Measurements from ENCODE around the gene GNB2. TPM values are rescaled to one million over a fixed set of nuclear protein-coding genes. Genes with fewer than 3 reads are reported as not detected.

The GNB2 gene
- total RNA-seq, 1 experiment from 2014 or later = 174 TPM

DNA sequence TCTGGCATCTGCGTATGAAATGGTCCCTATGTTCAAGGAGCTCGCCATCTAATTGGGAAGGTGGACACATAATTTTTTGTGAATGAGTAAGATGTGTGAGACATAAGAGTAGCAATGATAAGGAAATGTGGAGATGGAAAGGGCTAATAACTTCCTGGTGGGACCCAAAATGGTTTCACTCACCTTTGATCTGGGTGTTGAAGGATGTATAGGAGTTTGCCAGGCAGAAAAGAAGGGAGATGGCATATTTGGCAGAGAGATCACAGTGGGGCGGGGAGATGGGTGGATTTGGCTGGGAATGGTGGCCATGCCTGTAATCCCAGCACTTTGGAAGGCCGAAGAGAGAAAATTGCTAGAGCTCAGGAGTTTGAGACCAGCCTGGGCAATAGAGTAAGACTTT lies 36.9 kb downstream of the GNB2 start:
- Histone ChIP-seq H3K27me3 (ENCODE audit: insufficient read depth, low read length) (no peaks in the 10 kb centered on the region), H3K23ac (ENCODE audit: insufficient read length, low read depth, low read length) (no peak overlapping the region), H2BK5ac (ENCODE audit: insufficient read length, low read length) (no peak overlapping the region), H4K91ac (ENCODE audit: insufficient read length, low read depth, low read length) (no peak overlapping the region), H3T11ph (ENCODE audit: low read length) (no peak overlapping the region), H3K18ac (ENCODE audit: insufficient read length, low read depth, low read length) (no peak overlapping the region), H4K8ac (replicated peaks; ENCODE audit: insufficient read length, low read depth, low read length) (no peak overlapping the region), H2BK120ac (ENCODE audit: low read depth, low read length, poor library complexity, severe bottlenecking) (no peak overlapping the region), H2AK5ac (ENCODE audit: insufficient read length, low read length) (no peak overlapping the region), H3K4me1 (ENCODE audit: insufficient read depth, low read length) (no peaks in the 10 kb centered on the region), H4K20me1 (ENCODE audit: control insufficient read depth, insufficient read depth, insufficient read length) (no peaks in the 10 kb centered on the region), H3K9me3 (ENCODE audit: control insufficient read depth, low read depth, low read length) (no peaks in the 10 kb centered on the region), H3K79me1 (ENCODE audit: insufficient read depth, low read depth, low read length, poor library complexity, severe bottlenecking) (peaks cover 5% of the 10 kb centered on the region), H3K4me2 (ENCODE audit: insufficient read depth, insufficient read length, low read length) (no peak overlapping the region), H3K23me2 (ENCODE audit: insufficient read length, low read depth, low read length, poor library complexity, severe bottlenecking) (peaks cover 13% of the 10 kb centered on the region), H3K79me2 (ENCODE audit: insufficient read depth, low read length) (peaks cover 8% of the 10 kb centered on the region; the same call in 1 of the 2 replicates), H3K14ac (ENCODE audit: insufficient read depth, low read length) (no peak overlapping the region), H2AFZ (ENCODE audit: low read length) (no peak overlapping the region), H3K4ac (ENCODE audit: low read depth, low read length) (no peak overlapping the region), H3K56ac (ENCODE audit: insufficient read length, low read depth, low read length) (no peak overlapping the region), H2BK12ac (ENCODE audit: insufficient read length, low read depth, low read length) (no peak overlapping the region), H3K27ac (ENCODE audit: insufficient read length, low read depth, low read length) (no peak overlapping the region), H3K9ac (ENCODE audit: extremely low read depth, insufficient read length, low read length) (no peak overlapping the region), H2BK15ac (ENCODE audit: low read depth, low read length) (no peak overlapping the region), H4K5ac (ENCODE audit: insufficient read length, low read depth, low read length) (no peak overlapping the region), H2BK20ac (ENCODE audit: low read depth, low read length, poor library complexity, severe bottlenecking) (no peak overlapping the region)
- Mint-ChIP-seq H3K4me3 (no peak overlapping the region), H3K4me1 (peaks cover 9 to 10% of the 10 kb centered on the region in 2 experiments), H3K27me3 (ENCODE audit: low read depth) (peaks cover 1% of the 10 kb centered on the region), H3K27ac (no peak overlapping the region), H3K9me3 (peaks cover 0 to 2% of the 10 kb centered on the region in 2 experiments; a peak in 1 of 5 replicates), H3K36me3 (ENCODE audit: insufficient read depth in 1 of 3, low read depth in 3 of 3) (peaks cover 4 to 20% (median 17%) of the 10 kb centered on the region in 3 experiments; a peak in 6 of 7 replicates)
- DNase-seq = no peak
- TF ChIP-seq, protein P1, sequence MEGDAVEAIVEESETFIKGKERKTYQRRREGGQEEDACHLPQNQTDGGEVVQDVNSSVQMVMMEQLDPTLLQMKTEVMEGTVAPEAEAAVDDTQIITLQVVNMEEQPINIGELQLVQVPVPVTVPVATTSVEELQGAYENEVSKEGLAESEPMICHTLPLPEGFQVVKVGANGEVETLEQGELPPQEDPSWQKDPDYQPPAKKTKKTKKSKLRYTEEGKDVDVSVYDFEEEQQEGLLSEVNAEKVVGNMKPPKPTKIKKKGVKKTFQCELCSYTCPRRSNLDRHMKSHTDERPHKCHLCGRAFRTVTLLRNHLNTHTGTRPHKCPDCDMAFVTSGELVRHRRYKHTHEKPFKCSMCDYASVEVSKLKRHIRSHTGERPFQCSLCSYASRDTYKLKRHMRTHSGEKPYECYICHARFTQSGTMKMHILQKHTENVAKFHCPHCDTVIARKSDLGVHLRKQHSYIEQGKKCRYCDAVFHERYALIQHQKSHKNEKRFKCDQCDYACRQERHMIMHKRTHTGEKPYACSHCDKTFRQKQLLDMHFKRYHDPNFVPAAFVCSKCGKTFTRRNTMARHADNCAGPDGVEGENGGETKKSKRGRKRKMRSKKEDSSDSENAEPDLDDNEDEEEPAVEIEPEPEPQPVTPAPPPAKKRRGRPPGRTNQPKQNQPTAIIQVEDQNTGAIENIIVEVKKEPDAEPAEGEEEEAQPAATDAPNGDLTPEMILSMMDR (conservative IDR thresholded peaks at IDR 0.05) = no peak
- WGBS (ENCODE audit: extremely low coverage, insufficient read length, low lambda C conversion rate) = no CpG with 5 or more reads among the region's 4 CpGs
